GM15510 (cell line): ENCODE measurements around the gene CABP1.
A peak's percentile ranks its signal among the peaks of the same experiment; 100 is the strongest.

Experiments used
- POLR2A ChIP-seq: IDR thresholded peaks from 3 replicates; pipeline ENCODE4 v1.6.1; 2011; ENCODE audit warnings: borderline replicate concordance; ENCODE audit not compliant: insufficient read length; ENCODE audit errors: extremely low read depth

CABP1 gene

DNA sequence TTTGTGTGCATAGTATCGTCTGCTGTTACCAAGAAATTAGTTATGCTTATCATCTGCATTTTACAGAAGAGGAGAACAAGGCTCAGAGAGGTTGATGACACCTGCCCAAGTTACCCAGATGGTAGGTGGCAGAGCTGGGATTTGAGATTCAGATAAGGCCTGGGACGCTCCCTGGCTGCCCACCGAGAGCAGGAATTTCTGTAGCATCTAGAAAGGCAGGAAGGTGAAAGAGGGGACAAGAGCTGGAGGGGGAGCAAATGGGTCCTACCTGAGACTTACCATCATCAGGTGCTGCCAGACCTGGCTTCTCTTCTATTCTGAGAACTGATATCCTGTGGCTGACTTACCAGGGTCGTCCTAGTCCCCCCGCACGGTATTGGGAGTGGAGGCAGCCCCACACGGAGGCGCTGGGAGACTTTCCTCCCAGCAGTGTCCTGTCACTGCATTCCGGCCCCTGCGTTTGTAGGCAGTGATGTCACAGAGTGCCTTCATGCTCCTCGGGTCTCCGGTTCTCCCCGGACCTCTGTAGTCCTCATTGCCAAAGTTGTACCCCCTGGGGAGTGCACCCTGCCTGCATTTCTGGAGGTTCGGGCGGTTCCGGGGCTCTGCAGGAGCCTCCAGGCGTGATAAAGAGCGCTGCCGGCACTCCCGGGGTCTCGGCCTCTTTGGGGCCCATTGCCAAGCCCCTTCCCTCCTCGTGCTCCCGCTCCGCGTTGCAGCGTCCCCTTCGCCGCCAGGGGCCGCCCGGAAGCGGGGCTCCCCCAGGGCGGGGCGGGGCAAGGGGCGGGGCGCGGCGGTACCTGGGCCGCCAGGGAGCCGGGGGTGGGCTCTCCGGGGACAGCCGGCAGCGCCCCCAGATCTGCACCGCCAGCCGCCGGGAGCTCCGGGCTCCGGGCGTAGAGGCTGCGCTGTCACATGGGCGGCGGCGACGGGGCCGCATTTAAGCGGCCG, at the start of gene CABP1:
TSS of gene CABP1 (plus strand) at position 856 of the 951 bp plus-strand sequence. CDS start at position 916, 60 bp downstream.
- TF ChIP-seq POLR2A = peak; percentile 7

DNA sequence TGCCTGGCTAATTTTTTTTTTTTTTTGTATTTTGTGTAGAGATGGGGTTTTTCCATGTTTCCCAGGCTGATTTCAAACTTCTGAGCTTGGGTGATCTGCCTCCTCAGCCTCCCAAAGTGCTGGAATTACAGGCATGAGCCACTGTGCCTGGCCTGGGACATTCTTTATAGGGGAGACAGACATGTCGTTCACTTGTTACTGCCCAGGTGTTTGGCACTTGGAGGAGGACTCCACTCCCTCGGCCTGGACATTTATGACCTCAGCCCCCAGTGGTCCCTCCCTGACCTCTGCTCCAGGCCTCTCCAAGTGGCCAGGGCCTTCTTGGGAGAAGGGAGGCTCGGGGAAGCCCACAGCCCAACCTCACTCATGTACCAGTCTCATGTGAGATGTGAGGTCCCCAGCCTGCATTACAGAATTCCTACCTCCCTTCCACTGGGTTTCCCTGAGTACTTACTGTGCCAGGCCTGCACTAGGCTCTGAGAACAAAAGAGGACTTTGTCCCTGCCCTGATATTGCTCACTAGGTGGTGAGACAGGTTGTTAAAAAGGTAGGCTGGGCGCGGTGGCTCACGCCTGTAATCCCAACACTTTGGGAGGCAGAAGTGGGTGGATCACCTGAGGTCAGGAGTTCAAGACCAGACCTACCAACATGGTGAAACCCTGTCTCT, 49.6 kb upstream of the CABP1 start:
- TF ChIP-seq POLR2A = no peak

DNA sequence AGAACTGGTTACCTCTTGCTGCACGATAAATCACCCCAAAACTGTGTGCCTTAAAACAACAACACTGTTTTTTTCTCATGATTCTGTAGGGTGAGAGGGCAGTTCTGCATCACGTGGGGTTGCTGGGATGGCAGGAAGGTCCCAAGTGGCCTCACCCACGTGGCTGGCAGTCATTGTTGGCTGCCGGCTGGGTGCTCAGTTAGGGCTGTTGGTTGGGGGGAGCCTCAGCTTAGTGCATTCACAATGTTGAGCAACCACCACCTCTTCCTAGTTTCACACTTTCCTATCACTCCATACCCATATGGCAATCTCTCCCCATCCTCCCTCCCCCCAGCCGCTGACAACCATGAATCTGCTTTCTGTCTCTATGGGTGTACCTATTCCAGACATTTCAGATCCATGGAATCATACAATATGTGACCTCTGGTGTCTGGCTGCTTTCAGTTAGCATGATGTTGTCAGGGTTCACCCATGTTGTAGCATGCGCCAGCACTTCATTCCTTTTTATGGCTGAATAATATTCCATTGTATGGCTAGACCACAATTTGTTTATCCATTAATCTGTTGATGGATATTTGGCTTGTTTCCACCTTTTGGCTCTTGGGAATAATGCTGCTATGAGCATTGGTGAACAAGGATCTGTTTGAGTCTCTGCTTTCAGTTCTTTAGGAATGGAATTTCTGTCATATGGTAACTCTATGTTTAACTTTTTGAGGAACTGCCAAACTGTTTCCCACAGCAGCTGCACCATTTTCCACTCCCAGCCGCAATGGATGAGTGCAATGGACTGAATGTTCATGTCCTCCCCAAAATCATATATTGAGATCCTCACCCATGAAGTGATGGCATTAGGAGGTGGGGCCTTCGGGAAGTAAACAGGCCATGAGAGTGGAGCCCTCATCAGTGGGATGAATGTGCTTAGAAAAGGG, 48.0 kb upstream of the CABP1 start:
- TF ChIP-seq POLR2A = no peak

DNA sequence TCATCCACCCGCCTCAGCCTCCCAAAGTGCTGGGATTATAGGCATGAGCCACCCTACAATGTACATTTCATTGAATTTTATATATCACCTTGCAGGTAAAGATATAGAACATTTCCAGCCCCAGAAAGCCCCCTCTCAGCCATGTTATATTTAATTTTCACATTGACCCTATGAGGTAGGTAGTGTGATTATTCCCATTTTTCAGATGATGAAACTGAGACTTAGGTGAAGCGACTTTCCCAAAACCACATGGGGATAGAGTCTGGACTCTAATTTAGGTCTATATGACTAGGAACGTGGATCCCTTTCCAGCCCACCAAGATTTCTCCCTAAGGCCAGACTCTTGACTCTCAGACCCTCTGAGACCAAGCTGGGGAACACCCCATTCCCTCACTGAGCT, 43.5 kb upstream of the CABP1 start:
- no peak for TF ChIP-seq POLR2A

DNA sequence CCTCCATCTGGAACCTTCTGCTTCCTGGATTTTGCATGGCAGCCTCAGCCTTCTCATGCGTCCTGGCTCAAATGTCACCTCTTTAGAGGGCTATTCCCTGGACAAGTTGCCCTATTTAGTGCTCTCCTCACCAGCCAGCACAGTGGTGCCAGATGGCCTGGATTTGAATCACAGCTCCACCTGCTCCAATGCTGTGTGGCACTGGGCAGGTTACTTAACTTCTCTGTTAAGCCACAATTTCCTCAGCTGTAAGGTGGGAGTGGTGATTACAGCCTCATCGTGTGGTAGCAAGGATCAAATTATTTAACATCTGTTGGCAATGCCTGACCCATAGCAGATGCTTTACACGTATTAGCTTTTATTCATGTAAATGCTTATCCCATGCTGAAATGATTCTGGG, 42.6 kb upstream of the CABP1 start:
- TF ChIP-seq POLR2A = no peak

DNA sequence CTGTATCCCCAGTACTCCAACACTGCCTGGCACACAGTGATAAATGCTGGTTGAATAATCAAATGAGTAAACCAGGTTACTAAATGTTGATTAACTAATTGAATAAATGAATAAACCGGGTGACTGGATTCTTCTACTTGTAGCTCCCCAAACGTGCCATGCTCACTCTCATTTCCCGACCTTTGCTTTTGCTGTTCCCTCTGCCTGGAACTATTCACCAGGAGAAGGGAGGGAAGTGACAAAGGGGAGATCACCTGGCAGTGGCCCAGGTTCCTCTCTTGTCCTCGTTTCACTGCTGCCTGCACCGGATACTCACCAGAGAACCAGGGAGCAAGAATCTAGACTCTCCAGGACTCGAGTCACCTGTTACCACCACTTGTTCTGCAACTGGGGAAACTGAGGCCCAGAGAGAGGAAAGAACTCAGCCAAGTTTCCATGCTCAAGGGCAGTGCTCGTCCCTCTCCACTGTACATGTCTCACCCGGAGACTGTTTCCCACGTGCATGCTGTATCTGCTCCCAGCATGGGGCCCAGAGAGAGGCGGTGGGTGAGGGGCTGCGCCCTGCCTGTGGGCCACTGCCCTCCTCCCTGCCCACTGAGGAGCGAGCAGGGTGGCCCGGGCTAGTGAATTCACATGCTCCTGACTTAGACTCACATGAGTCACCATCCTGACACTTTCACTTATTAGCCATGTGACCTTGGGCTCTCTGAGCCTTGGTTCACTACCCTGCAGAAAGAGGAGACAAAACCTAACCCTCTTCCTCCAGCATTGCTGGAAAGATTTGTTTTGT, 41.6 kb upstream of the CABP1 start:
- no peak for TF ChIP-seq POLR2A

DNA sequence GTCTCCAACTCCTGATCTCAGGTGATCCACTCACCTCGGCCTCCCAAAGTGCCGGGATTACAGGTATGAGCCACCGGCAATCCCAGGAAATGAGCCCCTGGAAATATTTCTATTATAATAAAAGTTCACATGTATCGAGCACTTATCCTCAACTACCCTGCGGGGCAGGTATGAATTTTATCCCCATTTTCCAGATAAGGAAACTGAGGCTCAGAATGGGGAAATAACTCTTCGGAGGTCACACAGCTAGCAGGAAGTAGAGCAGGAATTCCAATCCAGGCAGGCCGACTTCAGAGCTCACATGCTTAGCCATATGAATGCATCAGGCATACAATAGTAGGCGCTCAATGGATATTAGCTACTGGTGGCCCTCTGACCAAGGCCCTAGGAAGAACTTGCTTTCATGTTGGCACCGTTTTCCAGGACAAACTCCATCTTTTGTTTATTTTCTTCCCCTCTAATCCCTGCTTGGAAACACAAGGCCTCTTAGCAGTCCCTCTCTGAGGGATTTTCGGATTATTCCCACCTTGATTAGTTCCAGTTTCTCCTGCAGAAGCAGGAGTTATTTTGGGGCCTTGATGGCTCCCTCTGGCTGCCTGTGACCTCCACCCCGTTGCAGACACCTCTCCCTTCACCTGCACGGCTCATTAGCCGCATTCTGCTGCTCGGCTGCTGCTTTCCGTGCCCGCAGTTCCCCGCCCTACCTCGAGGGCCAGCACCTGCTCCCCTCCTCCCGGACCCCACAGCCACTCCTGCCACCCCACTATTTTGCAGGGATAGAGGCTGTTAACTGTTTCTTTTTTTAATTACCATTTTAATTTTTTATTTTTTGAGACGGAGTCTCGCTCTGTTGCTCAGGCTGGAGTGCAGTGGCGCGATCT, 40.5 kb upstream of the CABP1 start:
- TF ChIP-seq POLR2A = no peak

DNA sequence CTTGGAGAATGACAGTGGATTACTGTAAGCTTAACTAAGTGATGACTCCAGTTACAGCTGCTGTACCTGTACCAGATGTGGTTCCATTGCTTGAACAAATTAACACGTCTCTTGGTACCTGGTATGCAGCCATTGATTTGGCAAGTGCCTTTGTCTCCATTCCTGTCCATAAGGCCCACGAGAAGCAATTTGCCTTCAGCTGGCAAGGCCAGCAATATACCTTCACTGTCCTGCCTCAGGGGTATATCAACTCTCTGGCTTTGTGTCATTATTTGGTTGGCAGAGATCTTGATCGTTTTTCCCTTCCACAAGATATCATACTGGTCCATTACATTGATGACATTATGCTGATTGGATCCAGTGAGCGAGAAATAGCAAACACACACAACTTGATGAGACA, 29.9 kb upstream of the CABP1 start:
- TF ChIP-seq POLR2A = no peak

DNA sequence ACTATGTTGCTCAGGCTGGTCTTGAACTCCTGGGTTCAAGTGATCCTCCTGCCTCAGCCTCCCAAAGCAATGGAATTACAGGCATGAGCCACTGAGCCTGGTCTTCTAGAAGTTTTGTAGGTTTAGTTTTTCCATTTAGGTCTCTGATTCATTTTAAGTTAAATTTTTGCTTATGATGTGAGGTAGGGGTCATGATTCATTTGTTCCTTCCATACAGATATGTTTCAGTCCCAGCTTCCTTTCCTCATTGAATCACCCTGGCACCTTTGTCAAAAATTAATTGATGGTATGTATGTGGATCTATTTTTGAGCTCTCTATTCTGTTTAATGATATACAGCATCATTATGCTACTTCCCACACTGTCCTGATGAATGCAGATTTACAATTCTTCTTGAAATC, 25.6 kb upstream of the CABP1 start:
- TF ChIP-seq POLR2A = no peak

DNA sequence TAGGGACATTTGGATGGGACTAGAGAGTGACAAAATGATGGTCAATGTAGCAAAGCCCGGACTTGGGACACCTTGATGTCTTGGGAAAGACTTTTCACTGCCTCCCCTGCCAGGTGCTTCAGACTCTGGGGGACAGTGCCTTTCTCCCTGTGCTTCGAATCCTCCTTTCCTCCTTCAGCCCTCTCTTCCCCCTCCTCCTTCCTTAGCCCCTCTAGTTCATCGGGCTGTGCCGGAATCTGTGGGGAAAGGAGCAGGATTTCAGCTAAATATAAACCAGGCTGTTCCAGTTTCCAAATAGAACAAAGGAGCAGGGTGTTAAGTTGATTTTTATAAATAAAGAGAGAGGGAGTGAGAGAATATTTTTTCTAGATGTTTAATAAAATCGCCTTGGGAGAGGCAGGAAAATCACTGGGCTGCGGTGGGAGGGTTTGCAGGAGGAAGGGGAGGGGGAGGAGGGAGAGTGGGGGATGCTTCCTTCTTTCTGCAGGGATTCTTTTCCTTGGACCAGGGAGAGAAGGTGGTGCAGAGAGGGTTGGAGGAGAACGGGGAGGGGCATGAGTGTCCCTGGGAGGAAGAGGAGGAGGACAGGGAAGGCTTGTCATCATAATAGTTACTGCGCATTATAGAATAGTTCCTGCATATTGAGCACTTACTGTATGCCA, 21.3 kb upstream of the CABP1 start:
- TF ChIP-seq POLR2A = no peak

DNA sequence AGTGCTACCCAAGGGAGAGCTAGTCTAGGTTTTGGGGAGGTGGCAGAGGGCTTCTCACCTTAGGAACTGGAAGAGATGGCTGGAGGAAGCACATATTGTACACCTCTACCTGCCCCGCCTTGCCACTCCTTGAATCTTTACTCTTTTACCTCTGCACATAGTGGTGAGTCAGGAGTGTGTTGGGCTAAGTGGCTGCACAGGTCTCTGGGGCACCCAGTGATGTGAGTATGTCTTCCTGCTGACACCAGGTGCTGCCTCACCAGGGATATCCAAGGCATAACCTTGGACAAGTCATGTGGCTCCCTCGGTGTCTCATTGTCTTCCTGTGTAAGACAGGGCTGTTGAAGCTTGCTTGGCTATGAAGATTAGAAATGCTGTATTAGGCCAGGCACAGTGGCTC, 19.8 kb upstream of the CABP1 start:
- TF ChIP-seq POLR2A = no peak

DNA sequence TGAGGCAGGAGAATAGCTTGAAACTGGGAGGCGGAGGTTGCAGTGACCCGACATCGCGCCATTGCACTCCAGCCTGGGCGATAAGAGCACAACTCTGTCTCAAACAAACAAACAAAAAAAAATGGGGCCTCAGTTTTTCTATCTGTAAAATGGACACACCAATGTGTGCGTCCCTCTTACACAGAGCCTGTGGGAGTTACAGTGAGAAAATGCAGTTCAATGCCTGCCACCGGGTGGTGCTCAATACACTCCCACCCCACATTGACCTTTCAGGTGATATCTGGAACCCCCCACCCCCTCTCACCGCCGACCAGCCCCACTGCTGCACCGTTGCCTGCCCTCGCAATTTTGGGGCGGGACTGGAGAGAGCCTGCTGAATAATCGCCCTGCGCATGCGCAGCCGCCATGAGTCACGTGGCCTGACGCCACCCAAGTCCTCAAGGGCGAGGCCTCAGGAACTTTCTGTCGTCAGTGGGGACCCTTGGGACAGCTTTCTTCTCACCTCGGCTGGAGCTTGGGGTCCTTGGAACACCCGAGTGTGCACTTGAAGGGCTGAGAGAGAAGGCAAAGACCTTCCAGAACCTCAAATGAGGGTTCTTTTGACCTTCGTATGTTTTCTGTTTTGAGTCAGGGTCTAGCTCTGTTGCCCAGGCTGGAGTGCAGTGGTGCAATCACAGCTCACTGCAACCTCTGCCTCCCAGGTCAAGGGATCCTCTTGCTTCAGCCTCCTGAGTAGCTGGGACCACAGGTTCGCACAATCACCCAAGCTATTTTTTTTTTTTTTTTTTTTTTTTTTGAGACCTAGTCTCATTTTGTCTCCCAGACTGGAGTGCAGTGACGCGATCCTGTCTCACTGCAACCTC, 14.6 kb upstream of the CABP1 start:
- no peak for TF ChIP-seq POLR2A
